ENCODE results near the gene SEMA4A. TPM values are rescaled to one million over a fixed set of nuclear protein-coding genes. Genes with fewer than 3 reads are reported as not detected.
"Not testable (repeated sequence)": the region's sequence is repeated elsewhere in the genome, so short reads cannot be mapped to it uniquely, and the experiment has no call there.

SEMA4A gene
- 49.3 TPM for total RNA-seq

GRCh38 chr1:156153362-156153761 is at the start of gene SEMA4A:
Gene SEMA4A, plus strand, starts transcription at chr1:156153585. Its CDS starts 994 bp downstream, at chr1:156154579.
- DNase-seq (ENCODE audit: low spot score) = peak; percentile 87

- DNase-seq (ENCODE audit: low spot score) = peak; percentile 89
Observed at GRCh38 chr1:156104065-156104810, 49.1 kb upstream of the SEMA4A start.

- no peak for DNase-seq (ENCODE audit: low spot score)
Observed at GRCh38 chr1:156104861-156105832, 48.2 kb upstream of the SEMA4A start.

- DNase-seq (ENCODE audit: low spot score) = no peak
Observed at GRCh38 chr1:156106624-156107488, 46.5 kb upstream of the SEMA4A start.

- DNase-seq (ENCODE audit: low spot score) = no peak
Observed at GRCh38 chr1:156108057-156108456, 45.3 kb upstream of the SEMA4A start.

- no peak for DNase-seq (ENCODE audit: low spot score)
Observed at GRCh38 chr1:156108664-156109241, 44.6 kb upstream of the SEMA4A start.

- no peak for DNase-seq (ENCODE audit: low spot score)
Observed at GRCh38 chr1:156110252-156110651, 43.1 kb upstream of the SEMA4A start.

GRCh38 chr1:156111355-156111962 is 41.9 kb upstream of the SEMA4A start:
- no peak for DNase-seq (ENCODE audit: low spot score)

GRCh38 chr1:156112276-156113137 is 40.9 kb upstream of the SEMA4A start:
- no peak for DNase-seq (ENCODE audit: low spot score)

- no peak for DNase-seq (ENCODE audit: low spot score)
Observed at GRCh38 chr1:156113282-156113950, 40.0 kb upstream of the SEMA4A start.

- DNase-seq (ENCODE audit: low spot score) = peak; percentile 96
Observed at GRCh38 chr1:156114101-156114918, 39.1 kb upstream of the SEMA4A start, which contains the start of gene LMNA. Gene LMNA, plus strand, starts transcription at chr1:156114711. Its CDS starts 208 bp downstream, at chr1:156114919.

GRCh38 chr1:156114919-156115513 is 38.4 kb upstream of the SEMA4A start:
- no peak for DNase-seq (ENCODE audit: low spot score)

GRCh38 chr1:156115514-156116374 is 37.6 kb upstream of the SEMA4A start:
- peak; percentile 71 for DNase-seq (ENCODE audit: low spot score)

- not testable (repeated sequence) for DNase-seq (ENCODE audit: low spot score)
Observed at GRCh38 chr1:156116731-156117130, 36.7 kb upstream of the SEMA4A start.

- no peak for DNase-seq (ENCODE audit: low spot score)
Observed at GRCh38 chr1:156117414-156118176, 35.8 kb upstream of the SEMA4A start.
